ENCODE data around the gene AMBRA1.

AMBRA1 gene

DNA sequence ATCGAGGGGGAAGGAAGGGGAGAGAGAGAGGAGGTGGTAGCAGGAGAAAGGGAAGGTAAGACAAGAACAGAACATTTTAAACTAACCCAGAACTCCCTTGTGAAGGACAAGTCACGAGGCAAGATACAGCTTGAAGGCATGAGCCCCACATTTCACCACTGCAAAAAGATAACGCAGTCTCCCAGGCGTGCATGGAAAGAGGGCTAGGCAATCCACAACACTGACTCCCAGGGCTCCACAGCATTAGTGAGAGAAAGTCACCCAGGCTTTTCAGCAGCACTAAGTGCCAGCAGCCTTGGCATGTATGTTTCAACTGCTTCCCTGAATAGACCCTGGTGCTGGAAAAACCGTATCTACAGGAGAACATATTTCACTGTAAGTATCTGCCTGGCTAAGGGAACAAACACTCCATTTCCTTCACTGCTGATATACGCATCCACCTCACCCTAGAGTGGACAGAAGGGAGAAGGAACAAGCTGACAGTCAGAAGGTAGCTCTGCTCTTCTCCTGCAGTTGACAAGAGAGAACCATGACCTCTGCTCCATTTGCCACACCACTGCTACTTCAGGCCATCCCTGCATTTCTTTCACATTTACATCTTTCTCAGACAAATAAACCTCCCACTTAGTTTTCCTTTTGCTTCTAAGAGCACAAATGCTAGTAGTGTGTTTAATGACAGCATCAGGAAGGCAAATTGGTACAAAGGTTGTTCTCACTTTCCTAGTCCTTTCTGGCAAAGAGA is 87.9 kb downstream of the AMBRA1 start:
- H3K36me3 ChIP-seq, result peaks cover 25 to 53% (median 32%) of the 10 kb centered on the region in 3 donors
- TF ChIP-seq, protein P1, sequence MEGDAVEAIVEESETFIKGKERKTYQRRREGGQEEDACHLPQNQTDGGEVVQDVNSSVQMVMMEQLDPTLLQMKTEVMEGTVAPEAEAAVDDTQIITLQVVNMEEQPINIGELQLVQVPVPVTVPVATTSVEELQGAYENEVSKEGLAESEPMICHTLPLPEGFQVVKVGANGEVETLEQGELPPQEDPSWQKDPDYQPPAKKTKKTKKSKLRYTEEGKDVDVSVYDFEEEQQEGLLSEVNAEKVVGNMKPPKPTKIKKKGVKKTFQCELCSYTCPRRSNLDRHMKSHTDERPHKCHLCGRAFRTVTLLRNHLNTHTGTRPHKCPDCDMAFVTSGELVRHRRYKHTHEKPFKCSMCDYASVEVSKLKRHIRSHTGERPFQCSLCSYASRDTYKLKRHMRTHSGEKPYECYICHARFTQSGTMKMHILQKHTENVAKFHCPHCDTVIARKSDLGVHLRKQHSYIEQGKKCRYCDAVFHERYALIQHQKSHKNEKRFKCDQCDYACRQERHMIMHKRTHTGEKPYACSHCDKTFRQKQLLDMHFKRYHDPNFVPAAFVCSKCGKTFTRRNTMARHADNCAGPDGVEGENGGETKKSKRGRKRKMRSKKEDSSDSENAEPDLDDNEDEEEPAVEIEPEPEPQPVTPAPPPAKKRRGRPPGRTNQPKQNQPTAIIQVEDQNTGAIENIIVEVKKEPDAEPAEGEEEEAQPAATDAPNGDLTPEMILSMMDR (IDR thresholded peaks at IDR 0.05), result no peak
- no peaks in the 10 kb centered on the region for H3K4me1 ChIP-seq
- no peaks in the 10 kb centered on the region for H3K27me3 ChIP-seq
- no peak for DNase-seq
- no peaks in the 10 kb centered on the region for H3K9me3 ChIP-seq
- no peak overlapping the region for H3K27ac ChIP-seq
- H3K4me3 ChIP-seq, result no peak overlapping the region
- intact Hi-C loops (cut with DNase I; ENCODE audit: low total_unique reads), result no loop called here

DNA sequence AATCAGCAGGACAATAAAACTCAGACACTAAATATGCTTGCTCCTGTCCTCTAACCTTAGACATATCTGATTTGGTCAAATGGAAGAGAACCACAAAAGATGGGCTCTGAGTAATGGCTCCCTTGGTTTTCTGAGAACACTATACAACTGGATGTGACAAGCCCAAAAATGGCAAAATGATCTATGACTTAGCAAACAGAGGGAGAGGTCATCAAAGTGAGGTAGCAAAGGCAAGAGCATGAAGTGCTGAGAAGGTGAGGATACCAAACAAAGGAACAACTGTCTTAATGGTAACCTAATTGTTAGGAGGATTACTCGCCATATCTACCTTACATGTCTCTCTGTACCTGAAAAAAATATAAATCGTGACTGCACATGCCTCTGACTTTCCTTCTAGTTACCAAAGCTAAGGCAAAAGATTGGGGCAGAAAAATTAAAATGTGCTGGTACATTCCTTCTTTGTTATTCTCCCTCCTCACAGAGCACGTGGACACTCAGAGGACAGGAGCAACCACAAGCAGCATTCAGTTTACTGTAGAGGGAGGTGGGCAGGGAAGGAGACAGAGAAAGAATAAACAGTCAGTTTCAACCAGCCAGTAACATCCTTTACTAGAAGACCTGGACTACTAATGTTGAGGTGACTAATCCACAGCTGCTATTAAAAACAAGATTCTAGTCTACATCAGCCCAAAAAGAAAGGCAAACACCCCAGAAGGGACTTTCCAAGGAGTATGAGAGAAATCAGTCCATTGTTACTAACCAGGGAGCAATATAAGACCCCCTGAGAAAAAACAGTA is 88.8 kb downstream of the AMBRA1 start:
- no peaks in the 10 kb centered on the region for H3K9me3 ChIP-seq
- H3K27ac ChIP-seq, result no peak overlapping the region
- peaks cover 25 to 53% (median 33%) of the 10 kb centered on the region in 3 donors for H3K36me3 ChIP-seq
- no peaks in the 10 kb centered on the region for H3K27me3 ChIP-seq
- intact Hi-C loops (cut with DNase I; ENCODE audit: low total_unique reads), result no loop called here
- no peak for DNase-seq
- no peak overlapping the region for H3K4me3 ChIP-seq
- TF ChIP-seq, protein P1 (IDR thresholded peaks at IDR 0.05), result no peak
- no peaks in the 10 kb centered on the region for H3K4me1 ChIP-seq

DNA sequence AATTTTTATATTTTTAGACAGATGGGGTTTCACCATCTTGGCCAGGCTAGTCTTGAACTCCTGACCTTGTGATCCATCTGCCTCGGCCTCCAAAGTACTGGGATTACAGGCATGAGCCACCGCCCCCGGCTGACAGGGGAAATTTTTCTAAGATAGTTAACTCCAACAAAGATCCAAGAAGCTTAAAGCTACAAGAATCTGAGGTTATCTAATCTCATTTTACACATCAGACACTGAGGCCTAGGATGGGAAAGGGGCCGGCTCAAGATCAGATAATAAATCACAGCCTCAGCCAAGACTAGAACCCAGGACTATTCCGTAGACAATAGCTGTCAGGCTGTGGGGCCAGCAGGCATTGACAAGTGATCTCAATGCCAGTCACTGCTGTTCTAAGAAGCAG is 94.0 kb downstream of the AMBRA1 start:
- no peak for DNase-seq
- Histone ChIP-seq H3K4me3 (no peak overlapping the region), H3K27me3 (no peaks in the 10 kb centered on the region), H3K9me3 (no peaks in the 10 kb centered on the region), H3K27ac (no peak overlapping the region), H3K36me3 (peaks cover 6 to 23% (median 12%) of the 10 kb centered on the region in 3 donors), H3K4me1 (no peaks in the 10 kb centered on the region)
- TF ChIP-seq, protein P1 (IDR thresholded peaks at IDR 0.05), result no peak
- intact Hi-C loops (cut with DNase I; ENCODE audit: low total_unique reads), result no loop called here

DNA sequence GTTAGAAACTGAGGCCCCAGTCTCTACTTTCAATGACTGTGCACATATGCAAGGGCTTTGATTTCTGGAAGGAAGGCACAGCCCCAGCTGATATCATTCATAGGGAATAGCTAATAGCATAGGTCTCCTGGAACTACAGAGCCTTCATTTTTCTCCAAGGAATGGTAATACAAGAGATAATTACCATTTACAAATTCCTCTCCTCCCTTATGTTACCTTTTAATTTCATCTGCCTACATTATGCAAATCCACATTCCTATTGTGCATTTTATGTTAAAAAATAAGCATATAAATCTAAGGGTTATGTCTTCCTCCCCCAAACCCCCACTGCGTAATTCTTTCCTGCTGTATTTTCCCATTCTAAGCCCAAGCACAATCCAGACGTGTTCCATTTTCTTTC is 94.9 kb downstream of the AMBRA1 start:
- TF ChIP-seq, protein P1 (IDR thresholded peaks at IDR 0.05), result no peak
- H3K4me1 ChIP-seq, result no peaks in the 10 kb centered on the region
- H3K36me3 ChIP-seq, result peaks cover 5 to 17% (median 6%) of the 10 kb centered on the region in 3 donors
- H3K27ac ChIP-seq, result no peak overlapping the region
- H3K27me3 ChIP-seq, result no peaks in the 10 kb centered on the region
- DNase-seq, result no peak
- H3K9me3 ChIP-seq, result no peaks in the 10 kb centered on the region
- H3K4me3 ChIP-seq, result no peak overlapping the region
- intact Hi-C loops (cut with DNase I; ENCODE audit: low total_unique reads), result no loop called here

DNA sequence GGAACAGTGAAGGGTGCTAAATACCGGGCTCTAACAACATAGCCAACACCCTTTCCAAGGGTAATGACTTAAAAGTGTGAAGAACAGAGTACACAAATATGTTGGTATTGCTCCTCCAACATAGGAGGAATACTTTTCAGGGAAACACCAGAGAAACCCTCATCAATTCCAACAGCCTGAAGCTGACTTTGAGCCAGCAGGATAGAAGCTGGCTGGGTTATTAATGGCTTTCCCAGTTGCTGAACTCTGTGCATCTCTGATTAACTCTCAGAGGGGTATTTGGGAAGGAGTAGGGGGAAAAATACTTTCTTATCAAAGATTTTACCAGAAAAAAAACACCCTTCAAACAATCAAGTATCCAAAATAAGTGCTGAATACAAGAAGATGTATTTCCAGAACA is 95.6 kb downstream of the AMBRA1 start:
- TF ChIP-seq, protein P1 (IDR thresholded peaks at IDR 0.05), result no peak
- Histone ChIP-seq H3K27me3 (no peaks in the 10 kb centered on the region), H3K9me3 (no peaks in the 10 kb centered on the region), H3K4me1 (no peaks in the 10 kb centered on the region), H3K36me3 (peaks cover 9 to 18% (median 11%) of the 10 kb centered on the region in 3 donors), H3K27ac (no peak overlapping the region), H3K4me3 (no peak overlapping the region)
- DNase-seq, result no peak
- intact Hi-C loops (cut with DNase I; ENCODE audit: low total_unique reads), result no loop called here
